ENCODE measurements around the gene TPI1.
"Not testable (repeated sequence)": the region's sequence is repeated elsewhere in the genome, so short reads cannot be mapped to it uniquely, and the experiment has no call there.

Gene TPI1

GRCh38 chr12:6868211-6869048, 1.1 kb downstream of the TPI1 start:
- in situ Hi-C loops (cut with MboI; ENCODE audit: low sequenced_read_pairs): no loop called here

GRCh38 chr12:6869049-6870021, 2.0 kb downstream of the TPI1 start:
- in situ Hi-C loops (cut with MboI; ENCODE audit: low sequenced_read_pairs): no loop called here

- in situ Hi-C loops (cut with MboI; ENCODE audit: low sequenced_read_pairs): not testable (repeated sequence)
Measured at GRCh38 chr12:6870304-6870703, 3.0 kb downstream of the TPI1 start.

- in situ Hi-C loops (cut with MboI; ENCODE audit: low sequenced_read_pairs): no loop called here
Measured at GRCh38 chr12:6871052-6871957, 4.0 kb downstream of the TPI1 start.

- in situ Hi-C loops (cut with MboI; ENCODE audit: low sequenced_read_pairs): no loop called here
Measured at GRCh38 chr12:6872073-6873048, 5.0 kb downstream of the TPI1 start.

- in situ Hi-C loops (cut with MboI; ENCODE audit: low sequenced_read_pairs): no loop called here
Measured at GRCh38 chr12:6873094-6874014, 6.0 kb downstream of the TPI1 start, which contains the start of gene SPSB2. TSS of gene SPSB2 (minus strand) at chr12:6873303. CDS start at chr12:6872901, 402 bp downstream.

- in situ Hi-C loops (cut with MboI; ENCODE audit: low sequenced_read_pairs): not testable (repeated sequence)
Measured at GRCh38 chr12:6874015-6874368, 6.7 kb downstream of the TPI1 start.

GRCh38 chr12:6879824-6880223, 12.5 kb downstream of the TPI1 start:
- in situ Hi-C loops (cut with MboI; ENCODE audit: low sequenced_read_pairs): not testable (repeated sequence)

GRCh38 chr12:6883252-6883651, 15.9 kb downstream of the TPI1 start:
- in situ Hi-C loops (cut with MboI; ENCODE audit: low sequenced_read_pairs): no loop called here

- in situ Hi-C loops (cut with MboI; ENCODE audit: low sequenced_read_pairs): no loop called here
Measured at GRCh38 chr12:6883683-6884082, 16.4 kb downstream of the TPI1 start.

- in situ Hi-C loops (cut with MboI; ENCODE audit: low sequenced_read_pairs): no loop called here
Measured at GRCh38 chr12:6884539-6884938, 17.2 kb downstream of the TPI1 start.

GRCh38 chr12:6886206-6886999, 19.1 kb downstream of the TPI1 start:
- in situ Hi-C loops (cut with MboI; ENCODE audit: low sequenced_read_pairs): not testable (repeated sequence)

- in situ Hi-C loops (cut with MboI; ENCODE audit: low sequenced_read_pairs): no loop called here
Measured at GRCh38 chr12:6887460-6887859, 20.1 kb downstream of the TPI1 start.

GRCh38 chr12:6888360-6888759, 21.0 kb downstream of the TPI1 start:
- in situ Hi-C loops (cut with MboI; ENCODE audit: low sequenced_read_pairs): no loop called here

GRCh38 chr12:6888794-6889193, 21.5 kb downstream of the TPI1 start:
- in situ Hi-C loops (cut with MboI; ENCODE audit: low sequenced_read_pairs): not testable (repeated sequence)

- in situ Hi-C loops (cut with MboI; ENCODE audit: low sequenced_read_pairs): not testable (repeated sequence)
Measured at GRCh38 chr12:6889775-6890573, 22.6 kb downstream of the TPI1 start.
